Measurements from ENCODE around the gene RNF126.
"Not testable (repeated sequence)": the region's sequence is repeated elsewhere in the genome, so short reads cannot be mapped to it uniquely, and the experiment has no call there.

The RNF126 gene

DNA sequence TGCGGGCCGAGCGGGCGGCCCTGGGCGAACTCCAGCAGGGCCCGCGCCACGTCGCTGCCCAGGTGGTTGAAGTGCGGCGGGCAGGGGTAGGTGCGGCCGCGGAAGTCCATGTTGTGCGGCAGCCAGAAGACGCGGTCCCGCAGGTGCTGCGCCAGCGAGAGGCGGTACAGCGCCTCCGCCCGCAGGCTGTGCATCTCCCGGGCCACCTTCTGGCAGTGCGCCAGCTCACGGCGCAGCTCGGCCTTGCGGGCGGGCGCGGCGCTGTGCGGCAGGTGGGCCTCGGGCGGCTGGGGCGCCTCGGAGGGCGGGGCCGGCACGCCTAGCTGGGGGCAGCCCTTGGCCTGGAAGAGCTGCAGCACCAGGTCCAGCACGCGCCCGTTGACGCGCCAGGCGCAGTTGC is 41.8 kb downstream of the RNF126 start:
- Mint-ChIP-seq H3K4me1 (peaks cover 14% of the 10 kb centered on the region), H3K36me3 (peaks cover 52% of the 10 kb centered on the region)
- ATAC-seq, H3K4me3 Mint-ChIP-seq, H3K27me3 Mint-ChIP-seq, H3K27ac Mint-ChIP-seq, H3K9me3 Mint-ChIP-seq: not testable (repeated sequence)

DNA sequence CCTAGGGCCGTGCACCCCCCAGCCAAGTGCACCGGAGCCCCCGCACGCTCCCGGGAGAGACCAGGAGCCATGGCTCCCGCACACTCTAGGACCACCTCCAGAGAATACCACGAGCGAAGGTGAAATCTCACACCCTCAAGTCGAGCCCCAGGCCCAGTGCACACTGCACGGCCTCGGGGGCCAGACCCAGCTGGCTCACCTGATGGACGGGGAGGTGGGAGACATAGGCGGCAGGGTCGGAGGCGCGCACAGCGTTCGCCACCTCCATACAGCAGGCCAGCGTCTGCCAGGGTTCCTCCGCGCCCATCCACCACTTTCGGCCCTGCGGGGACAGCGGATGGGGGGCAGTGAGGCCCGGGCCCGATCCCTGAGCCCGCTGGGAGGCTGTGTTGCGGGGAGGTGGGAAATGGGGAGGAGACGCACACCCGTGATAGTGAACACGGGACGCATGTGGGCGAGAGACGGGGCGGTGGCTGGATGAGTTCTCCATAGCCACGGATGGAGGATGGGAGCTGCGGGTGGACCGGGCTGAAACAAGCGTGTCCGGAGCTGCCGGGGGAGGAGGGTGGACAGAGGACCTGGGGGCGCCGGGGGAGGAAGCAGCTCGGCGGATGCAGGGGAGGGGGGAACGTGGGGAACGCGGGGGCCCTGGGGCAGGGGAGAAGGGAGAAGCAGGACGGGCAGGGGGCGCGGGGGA is 42.7 kb downstream of the RNF126 start:
- H3K9me3 Mint-ChIP-seq = no peaks in the 10 kb centered on the region
- ATAC-seq = peak; percentile 6
- peaks cover 46% of the 10 kb centered on the region for H3K36me3 Mint-ChIP-seq

DNA sequence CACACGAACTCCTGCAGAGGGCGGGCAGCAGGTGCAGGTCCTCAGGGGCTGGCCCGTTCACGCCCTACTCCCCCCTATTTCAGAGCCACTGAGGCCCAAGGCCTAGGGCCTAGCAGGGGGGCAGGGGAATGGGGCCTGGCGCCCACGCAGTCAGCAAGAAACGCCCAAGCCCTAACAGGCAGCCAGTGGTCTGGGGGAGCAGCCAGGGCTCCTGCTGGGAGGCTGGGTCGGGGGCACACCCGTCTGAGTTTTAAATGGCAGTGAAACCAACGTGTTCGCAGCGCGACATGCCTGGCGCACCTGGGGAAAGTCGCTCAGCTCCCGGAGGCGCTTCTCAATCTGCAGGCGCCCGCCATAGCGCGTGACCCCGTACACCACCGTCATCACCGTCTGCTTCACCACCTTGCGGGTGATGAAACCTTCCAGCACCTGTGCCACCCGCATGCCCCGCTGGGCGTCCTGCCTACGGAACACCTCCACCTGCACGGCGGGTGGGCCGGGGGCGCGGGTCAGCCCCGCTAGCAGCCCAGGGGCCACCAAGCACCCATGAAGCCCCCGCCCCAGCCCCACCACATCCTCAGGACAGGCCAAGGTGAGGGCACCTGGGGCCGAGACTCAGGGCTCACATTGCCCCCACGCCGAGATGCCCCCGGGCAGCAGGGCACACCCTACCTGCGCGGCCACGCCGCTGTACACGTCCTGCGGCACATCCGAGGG is 43.6 kb downstream of the RNF126 start:
- Mint-ChIP-seq H3K36me3 (peaks cover 46% of the 10 kb centered on the region), H3K27ac (no peak overlapping the region), H3K9me3 (no peaks in the 10 kb centered on the region), H3K27me3 (peaks cover 3% of the 10 kb centered on the region), H3K4me1 (peaks cover 14% of the 10 kb centered on the region), H3K4me3 (no peak overlapping the region)
- ATAC-seq = no peak

More for the DNA sequence above, 42.7 kb downstream of the RNF126 start:
- Mint-ChIP-seq H3K27ac (no peak overlapping the region), H3K27me3 (no peaks in the 10 kb centered on the region), H3K4me3 (no peak overlapping the region), H3K4me1 (peaks cover 14% of the 10 kb centered on the region)

DNA sequence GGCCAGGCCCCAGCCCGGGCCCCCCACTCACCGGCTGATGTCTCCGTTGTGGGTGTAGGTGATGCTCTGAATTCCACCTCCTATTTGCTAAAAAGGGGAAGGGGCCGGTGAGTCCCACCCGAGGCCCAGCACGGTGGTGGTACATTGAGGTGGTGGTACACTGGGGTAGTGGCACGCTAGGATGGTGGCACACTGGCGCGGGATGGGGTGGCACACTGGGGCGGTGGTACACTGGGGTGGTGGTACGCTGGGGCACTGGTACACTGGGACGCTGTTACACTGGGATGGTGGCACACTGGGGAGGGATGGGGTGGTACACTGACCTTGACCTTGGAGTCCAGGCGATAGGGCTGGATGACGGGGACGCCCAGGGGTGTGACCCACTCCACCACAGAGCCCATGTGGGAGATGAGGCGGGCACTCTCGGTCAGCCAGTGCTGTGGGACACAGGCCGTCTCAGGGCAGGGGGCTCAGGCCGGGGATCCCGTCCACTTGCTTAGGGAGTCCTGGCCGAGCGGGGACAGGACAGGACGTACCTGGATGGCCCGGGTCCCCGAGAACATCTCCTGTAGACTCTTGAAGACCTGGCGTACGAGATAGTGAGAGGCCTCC is 44.2 kb downstream of the RNF126 start:
- H3K4me1 Mint-ChIP-seq = peaks cover 14% of the 10 kb centered on the region
- no peak for ATAC-seq
- peak overlapping the region; percentile 19 for H3K27ac Mint-ChIP-seq
- H3K36me3 Mint-ChIP-seq = peaks cover 51% of the 10 kb centered on the region
- no peaks in the 10 kb centered on the region for H3K9me3 Mint-ChIP-seq
- peaks cover 9% of the 10 kb centered on the region for H3K27me3 Mint-ChIP-seq
- H3K4me3 Mint-ChIP-seq = no peak overlapping the region

DNA sequence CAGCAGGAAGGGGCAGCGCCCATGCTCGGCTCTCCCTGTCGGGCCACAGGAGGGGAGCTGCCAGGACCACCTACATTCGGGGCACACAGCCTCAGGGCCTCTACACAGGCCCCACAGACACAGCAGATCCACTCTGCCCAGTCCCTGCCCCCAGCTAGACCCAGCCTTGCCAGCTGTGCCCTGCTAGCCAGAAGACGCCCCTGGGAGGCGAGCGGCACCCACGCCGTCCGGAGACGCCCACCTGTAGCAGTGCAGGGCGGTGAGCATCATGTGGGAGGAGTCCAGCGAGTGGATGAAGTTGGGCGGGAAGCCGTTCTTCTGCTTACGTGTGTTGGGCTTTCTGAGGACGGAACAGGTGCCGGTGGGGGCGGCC is 44.8 kb downstream of the RNF126 start:
- peaks cover 14% of the 10 kb centered on the region for H3K4me1 Mint-ChIP-seq
- peaks cover 9% of the 10 kb centered on the region for H3K27me3 Mint-ChIP-seq
- H3K27ac Mint-ChIP-seq = peak overlapping the region; percentile 19
- ATAC-seq = no peak
- H3K36me3 Mint-ChIP-seq = peaks cover 46% of the 10 kb centered on the region
- H3K4me3 Mint-ChIP-seq = no peak overlapping the region
- H3K9me3 Mint-ChIP-seq = no peaks in the 10 kb centered on the region

DNA sequence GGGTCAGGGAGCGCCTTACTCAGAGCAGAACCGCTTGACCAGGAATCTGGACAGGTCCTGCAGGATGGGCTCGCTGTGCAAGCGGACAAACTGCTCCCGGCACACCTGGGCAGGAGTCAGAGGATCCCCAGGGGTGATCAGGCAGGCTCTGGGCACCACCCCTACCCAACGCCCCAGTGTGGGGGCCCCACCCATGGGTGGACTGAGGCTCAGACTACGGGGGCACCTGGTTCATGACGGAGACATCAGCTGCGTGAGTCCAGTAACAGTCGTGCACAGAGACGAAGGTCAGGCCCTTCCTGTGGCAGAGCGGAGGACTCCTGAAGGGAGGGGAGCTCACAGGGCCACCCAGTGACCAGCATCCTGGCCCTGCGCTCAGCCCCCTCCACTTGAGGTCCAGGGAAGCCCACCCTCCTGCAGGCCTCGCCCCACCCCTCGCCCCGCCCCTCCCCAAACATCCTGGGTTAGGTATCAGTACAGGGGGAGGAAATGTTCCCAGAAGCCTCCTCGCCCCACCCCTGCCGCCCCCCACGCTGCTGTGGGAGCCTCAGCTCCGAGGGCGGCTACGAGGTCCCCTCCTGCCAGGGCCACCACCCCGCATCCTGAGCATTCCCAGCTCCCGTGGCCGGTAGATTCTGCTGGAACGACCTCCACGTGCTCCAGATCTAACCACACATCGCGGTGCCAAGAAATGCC is 45.3 kb downstream of the RNF126 start:
- Mint-ChIP-seq H3K4me1 (peaks cover 14% of the 10 kb centered on the region), H3K4me3 (no peak overlapping the region), H3K27ac (no peak overlapping the region), H3K27me3 (peaks cover 9% of the 10 kb centered on the region), H3K9me3 (no peaks in the 10 kb centered on the region), H3K36me3 (peaks cover 49% of the 10 kb centered on the region)
- ATAC-seq = no peak

DNA sequence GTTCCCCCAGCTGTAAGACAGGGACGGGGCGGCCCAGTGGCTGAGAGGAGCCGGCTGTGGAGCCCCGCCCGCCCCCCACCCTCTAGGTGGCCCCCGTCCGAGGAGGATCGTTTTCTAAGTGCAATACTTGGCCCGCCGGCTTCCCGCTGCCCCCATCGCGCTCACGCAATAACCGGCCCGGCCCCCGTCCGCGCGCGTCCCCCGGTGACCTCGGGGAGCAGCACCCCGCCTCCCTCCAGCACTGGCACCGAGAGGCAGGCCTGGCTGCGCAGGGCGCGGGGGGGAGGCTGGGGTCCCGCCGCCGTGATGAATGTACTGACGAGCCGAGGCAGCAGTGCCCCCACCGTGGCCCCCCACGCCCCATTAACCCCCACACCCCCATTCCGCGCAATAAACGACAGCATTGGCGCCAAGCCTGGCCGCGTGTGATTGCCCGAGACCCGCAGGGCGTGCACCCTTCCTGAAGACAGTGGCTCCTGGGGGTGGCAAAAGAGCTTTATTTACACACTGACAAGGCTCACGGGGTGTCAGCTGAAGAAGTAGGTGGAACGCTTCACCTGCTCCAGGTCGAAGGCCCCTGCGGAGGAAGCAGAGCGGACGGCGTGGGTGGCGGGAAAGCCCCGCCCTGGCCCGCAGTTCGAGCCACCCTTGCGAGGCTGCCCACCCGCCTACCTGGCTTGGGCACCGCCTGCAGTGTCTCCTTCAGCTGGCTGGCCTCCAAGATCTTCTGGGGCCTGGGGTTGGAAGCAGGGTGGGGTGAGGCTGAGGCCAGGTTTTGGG is 46.1 kb downstream of the RNF126 start:
- Mint-ChIP-seq H3K4me3 (peak overlapping the region; percentile 47), H3K9me3 (no peaks in the 10 kb centered on the region), H3K27ac (no peak overlapping the region), H3K4me1 (peaks cover 14% of the 10 kb centered on the region), H3K36me3 (peaks cover 49% of the 10 kb centered on the region), H3K27me3 (peaks cover 9% of the 10 kb centered on the region)
- peak; percentile 4 for ATAC-seq

DNA sequence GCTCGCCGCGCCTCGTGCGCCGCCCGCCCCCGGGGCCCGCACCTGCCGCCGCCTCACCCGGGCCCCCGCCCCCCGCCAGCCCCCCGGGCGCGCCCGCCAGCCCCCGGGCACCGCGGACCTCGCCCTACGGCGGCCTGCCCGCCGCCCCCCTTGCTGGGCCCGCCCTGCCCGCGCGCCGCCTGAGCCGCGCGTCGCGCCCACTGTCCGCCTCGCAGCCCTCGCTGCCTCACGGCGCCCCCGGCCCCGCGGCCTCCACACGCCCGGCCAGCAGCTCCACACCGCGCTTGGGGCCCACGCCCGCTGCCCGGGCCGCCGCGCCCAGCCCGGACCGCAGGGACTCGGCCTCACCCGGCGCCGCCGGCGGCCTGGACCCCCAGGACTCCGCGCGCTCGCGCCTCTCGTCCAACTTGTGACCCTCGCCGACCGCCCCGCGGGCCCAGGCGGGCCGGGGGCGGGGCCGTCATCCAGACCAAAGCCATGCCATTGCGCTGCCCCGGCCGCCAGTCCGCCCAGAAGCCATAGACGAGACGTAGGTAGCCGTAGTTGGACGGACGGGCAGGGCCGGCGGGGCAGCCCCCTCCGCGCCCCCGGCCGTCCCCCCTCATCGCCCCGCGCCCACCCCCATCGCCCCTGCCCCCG is 46.8 kb downstream of the RNF126 start:
- H3K27me3 Mint-ChIP-seq = peaks cover 9% of the 10 kb centered on the region
- H3K27ac Mint-ChIP-seq = no peak overlapping the region
- H3K4me1 Mint-ChIP-seq = peaks cover 22% of the 10 kb centered on the region
- peaks cover 49% of the 10 kb centered on the region for H3K36me3 Mint-ChIP-seq
- H3K4me3 Mint-ChIP-seq = no peak overlapping the region
- H3K9me3 Mint-ChIP-seq = no peaks in the 10 kb centered on the region
- ATAC-seq = no peak

DNA sequence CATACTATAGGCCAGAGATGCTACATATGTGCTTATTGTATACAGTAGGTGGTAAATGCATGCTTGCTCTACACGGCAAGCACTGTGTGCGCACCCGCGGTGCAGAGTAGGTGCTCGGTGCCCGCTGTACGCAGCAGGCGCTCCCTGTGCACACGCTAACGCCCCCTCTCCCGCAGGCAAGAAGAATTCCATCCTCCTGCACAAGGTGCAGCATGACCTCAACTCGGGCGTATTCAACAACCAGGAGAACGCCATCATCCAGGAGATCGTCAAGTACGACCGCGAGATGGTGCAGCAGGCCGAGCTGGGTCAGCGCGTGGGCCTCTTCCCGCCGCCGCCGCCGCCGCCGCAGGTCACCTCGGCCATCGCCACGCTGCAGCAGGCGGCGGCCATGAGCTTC is 47.4 kb downstream of the RNF126 start:
- Mint-ChIP-seq H3K4me3 (no peak overlapping the region), H3K36me3 (peaks cover 47% of the 10 kb centered on the region), H3K9me3 (no peaks in the 10 kb centered on the region), H3K4me1 (peaks cover 27% of the 10 kb centered on the region), H3K27me3 (peaks cover 9% of the 10 kb centered on the region), H3K27ac (no peak overlapping the region)
- no peak for ATAC-seq

DNA sequence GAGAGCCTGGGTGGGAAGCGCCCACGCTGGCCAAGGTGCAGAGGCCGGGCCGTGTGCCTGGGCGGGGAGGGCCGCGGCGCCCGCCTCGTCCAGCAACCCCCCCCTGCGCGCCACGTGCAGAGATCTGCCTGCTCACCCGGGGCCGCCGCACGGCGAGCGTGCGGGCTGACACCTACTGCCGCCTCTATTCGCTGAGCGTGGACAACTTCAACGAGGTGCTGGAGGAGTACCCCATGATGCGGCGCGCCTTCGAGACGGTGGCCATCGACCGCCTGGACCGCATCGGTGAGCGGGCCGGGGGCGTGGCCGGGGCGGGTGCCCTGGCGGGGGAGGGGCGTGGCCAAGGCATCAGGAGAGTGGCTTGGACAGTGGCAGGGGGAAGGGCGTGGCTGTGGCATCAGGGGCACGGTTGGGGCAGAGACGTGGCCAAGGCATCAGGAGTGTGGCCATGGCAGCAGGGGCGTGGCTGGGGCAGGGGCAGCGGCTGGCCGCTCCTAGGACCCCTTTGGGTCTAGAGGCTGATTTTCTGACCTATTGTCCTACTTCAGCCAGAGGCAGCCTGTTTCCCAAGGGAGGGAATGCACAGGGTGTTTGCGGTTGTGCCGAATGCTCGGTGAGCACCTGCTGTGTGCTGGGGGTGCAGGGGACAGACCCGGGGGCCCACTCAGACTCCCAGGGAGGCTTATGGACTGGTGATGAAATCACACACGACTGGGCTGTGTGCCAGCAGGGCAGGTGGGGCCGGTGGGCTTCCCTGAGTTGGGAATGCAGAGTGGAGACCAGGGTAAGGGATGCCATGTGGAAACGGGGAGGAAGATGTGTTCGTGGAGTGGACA is 49.1 kb downstream of the RNF126 start:
- Mint-ChIP-seq H3K9me3 (no peaks in the 10 kb centered on the region), H3K27ac (no peak overlapping the region), H3K4me1 (peaks cover 33% of the 10 kb centered on the region), H3K4me3 (no peak overlapping the region), H3K36me3 (peaks cover 34% of the 10 kb centered on the region), H3K27me3 (peaks cover 9% of the 10 kb centered on the region)
- ATAC-seq = peak; percentile 14

DNA sequence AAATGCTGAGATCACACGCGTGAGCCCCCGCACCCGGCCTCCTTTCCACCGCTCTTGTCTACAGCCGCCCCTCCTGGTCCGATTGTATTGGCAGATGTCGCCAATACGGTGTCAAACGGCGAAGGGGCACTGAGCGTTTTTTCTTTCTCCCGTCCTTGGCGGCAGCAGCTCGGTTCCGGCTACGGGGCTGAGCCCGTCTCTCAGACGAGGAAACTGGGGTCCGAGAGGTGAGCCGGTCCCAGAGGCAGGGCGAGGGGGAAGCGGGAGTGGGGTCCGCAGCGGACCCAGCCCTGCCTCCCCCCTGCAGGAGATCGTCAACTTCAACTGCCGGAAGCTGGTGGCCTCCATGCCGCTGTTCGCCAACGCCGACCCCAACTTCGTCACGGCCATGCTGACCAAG is 50.1 kb downstream of the RNF126 start:
- Mint-ChIP-seq H3K27ac (no peak overlapping the region), H3K36me3 (peaks cover 24% of the 10 kb centered on the region), H3K4me1 (peaks cover 29% of the 10 kb centered on the region), H3K9me3 (no peaks in the 10 kb centered on the region), H3K4me3 (no peak overlapping the region), H3K27me3 (peaks cover 9% of the 10 kb centered on the region)
- ATAC-seq = no peak

DNA sequence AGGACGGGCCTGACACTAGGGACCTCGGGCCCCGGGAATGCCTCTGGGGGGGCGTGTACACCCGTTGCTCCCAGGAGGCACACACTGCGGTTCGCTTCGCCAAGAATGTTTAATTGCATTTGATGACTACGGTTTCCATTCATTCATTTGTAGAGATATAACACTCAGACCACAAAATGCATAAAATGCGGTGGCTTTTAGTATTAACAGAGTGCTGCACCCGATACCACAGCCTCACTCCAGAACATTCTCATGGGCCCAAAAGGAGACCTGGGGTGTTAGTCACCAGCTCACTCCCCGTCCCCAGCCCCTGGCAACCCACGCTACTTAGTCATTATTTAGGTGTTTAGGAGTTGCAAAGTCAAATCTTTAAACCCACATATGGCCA is 51.5 kb downstream of the RNF126 start:
- H3K27ac Mint-ChIP-seq = peak overlapping the region; percentile 76
- H3K4me3 Mint-ChIP-seq = peak overlapping the region; percentile 52

DNA sequence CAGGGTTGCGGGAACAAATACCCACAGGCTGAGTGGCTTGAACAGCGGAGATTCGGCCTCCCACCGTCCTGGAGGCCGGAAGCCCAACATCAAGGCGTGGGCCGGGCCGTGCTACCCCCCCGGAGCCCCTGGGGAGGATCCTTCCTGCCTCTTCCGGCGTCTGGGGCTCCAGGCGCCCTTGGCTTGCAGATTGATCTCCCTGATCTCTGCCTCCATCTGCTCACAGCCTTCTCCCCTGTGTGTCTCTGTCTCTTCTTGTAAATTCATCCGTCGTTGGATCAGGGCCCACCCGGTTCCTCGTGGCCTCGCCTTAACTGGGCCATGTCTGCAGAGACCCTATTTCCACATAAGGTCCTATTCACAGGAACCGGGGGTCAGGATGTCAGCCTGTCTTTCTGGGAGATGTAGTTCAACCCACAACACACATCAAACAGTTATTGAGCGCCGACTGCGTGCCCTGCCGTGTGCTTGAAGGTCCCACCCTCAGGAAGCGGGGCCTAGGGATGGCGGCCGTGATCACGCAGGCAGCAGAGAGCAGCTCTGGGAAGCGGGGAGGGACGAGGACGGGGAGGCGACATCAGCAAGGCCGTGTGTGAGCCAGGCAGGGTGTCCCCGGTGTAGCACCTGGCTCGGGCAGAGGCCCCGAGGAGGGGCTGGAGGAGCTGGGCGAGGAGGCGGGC is 52.1 kb downstream of the RNF126 start:
- H3K4me1 Mint-ChIP-seq = peaks cover 19% of the 10 kb centered on the region
- no peaks in the 10 kb centered on the region for H3K9me3 Mint-ChIP-seq
- H3K27ac Mint-ChIP-seq = peak overlapping the region; percentile 76
- H3K4me3 Mint-ChIP-seq = peak overlapping the region; percentile 78
- peak; percentile 70 for ATAC-seq
- H3K36me3 Mint-ChIP-seq = peaks cover 13% of the 10 kb centered on the region
- peaks cover 9% of the 10 kb centered on the region for H3K27me3 Mint-ChIP-seq

More for the DNA sequence above, 51.5 kb downstream of the RNF126 start:
- Mint-ChIP-seq H3K36me3 (peaks cover 13% of the 10 kb centered on the region), H3K27me3 (peaks cover 9% of the 10 kb centered on the region), H3K4me1 (peaks cover 19% of the 10 kb centered on the region), H3K9me3 (no peaks in the 10 kb centered on the region)
- no peak for ATAC-seq

All from stimulated activated memory B cell treated with anti-CD40 and anti-IgM and Interleukin-4, amounts not matched to agents 10 μg/mL and 1 μg/mL and 100 μg/mL, for 72 hours (primary cell).